Esophagus muscularis mucosa (tissue), 4 donors: ENCODE data around the gene ADAD2. TPM values are rescaled to one million over a fixed set of nuclear protein-coding genes. Genes with fewer than 3 reads are reported as not detected.

Experiments
- DNase-seq: peaks from one replicate; pipeline ENCODE4 v3.0.0-alpha.2; 2017; ENCODE audit errors: extremely low spot score
- H3K27ac ChIP-seq, 4 donors: fragments of 200-600 bp; sonication (generic); replicated peaks in 1 of 4; 1 replicate in 3 of 4; 2 replicates in 1 of 4; pipeline ENCODE4 v1.5.1; 2016 to 2019; ENCODE audit warnings: mild to moderate bottlenecking in 1 of 4
- H3K27me3 ChIP-seq, 4 donors: fragments of 200-600 bp; sonication (generic); one replicate each; pipeline versions ENCODE4 v1.5.1 to v1.6.0; 2016 to 2019
- H3K36me3 ChIP-seq, 4 donors: fragments of 200-600 bp; sonication (generic); one replicate each; pipeline ENCODE4 v1.5.1; 2016 to 2019
- H3K4me1 ChIP-seq, 4 donors: fragments of 200-600 bp; sonication (generic); one replicate each; pipeline ENCODE4 v1.5.1; 2016 to 2019
- H3K4me3 ChIP-seq, 4 donors: fragments of 200-600 bp; sonication (generic); 1 replicate in 2 of 4; 2 replicates in 2 of 4; pipeline ENCODE4 v1.5.1; 2016 to 2019; ENCODE audit warnings: mild to moderate bottlenecking in 4 of 4, moderate library complexity in 1 of 4
- H3K9me3 ChIP-seq, 4 donors: fragments of 200-600 bp; sonication (generic); 1 replicate in 3 of 4; 2 replicates in 1 of 4; pipeline ENCODE4 v1.5.1; 2016 to 2019
- EP300 ChIP-seq: sonication (generic); formaldehyde crosslinking; IDR thresholded peaks from one replicate; pipeline ENCODE4 v1.6.1; 2017; ENCODE audit warnings: antibody characterized with exemption
- POLR2A ChIP-seq: fragments of 450-650 bp; IDR thresholded peaks from one replicate; pipeline ENCODE4 v1.6.1; 2017; ENCODE audit warnings: antibody characterized with exemption, moderate library complexity, mild to moderate bottlenecking, low read depth
- POLR2AphosphoS5 ChIP-seq, 2 donors: sonication (generic); formaldehyde crosslinking; IDR thresholded peaks; one replicate each; pipeline ENCODE4 v1.6.1; 2017; ENCODE audit warnings: antibody characterized with exemption in 2 of 2
- WGBS: methylation state at CpG from one replicate; pipeline ENCODE4 v1.1.5; 2018; 5-methylcytosine and 5-hydroxymethylcytosine counted together
- intact Hi-C: fragments of 100-400 bp; cut with DNase I; formaldehyde crosslinking; loops from one replicate; pipeline ENCODE4 v1.15.1; 2023
- total RNA-seq, 4 donors: library from RNA; depleted of rRNA; stranded (reverse); fragments of >200 nt; gene quantifications; one replicate each; pipeline versions ENCODE4 v1.1.0 to v1.2.1, GENCODE V29; 2016
- TF ChIP-seq, protein P1 (sequence below), 3 experiments: fragments of 200-600 bp in 2 of 3; fragments of 450-650 bp in 1 of 3; sonication (generic) in 2 of 3; IDR thresholded peaks; one replicate each; pipeline ENCODE4 v1.5.1; 2017 to 2019; ENCODE audit warnings: antibody characterized with exemption in 3 of 3, mild to moderate bottlenecking in 2 of 3, moderate library complexity in 1 of 3

Gene ADAD2
- total RNA-seq, 4 donors from 2014 or later: 0.42 to 0.83 (median 0.80) TPM; not detected in 1

DNA sequence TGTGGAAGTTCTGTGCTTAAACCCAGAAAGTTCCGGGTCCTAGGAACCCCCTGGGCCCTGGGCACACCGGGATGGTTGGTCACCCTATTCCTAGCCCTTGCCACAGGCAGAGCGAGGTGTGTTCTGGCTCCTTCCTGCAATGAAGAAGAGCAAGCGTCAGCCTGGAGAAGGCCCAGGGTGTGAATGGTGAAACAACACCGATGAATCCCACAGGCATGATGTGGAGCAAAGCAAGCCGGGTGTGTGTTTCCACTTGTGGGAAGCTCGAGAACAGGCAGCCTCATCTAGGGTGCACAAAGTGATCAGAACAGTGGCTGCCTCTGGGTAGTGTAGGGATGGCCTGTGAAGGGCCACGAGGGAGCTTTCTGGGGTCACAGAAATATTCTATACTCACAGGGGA lies 35.1 kb downstream of the ADAD2 start:
- no peaks in the 10 kb centered on the region for H3K36me3 ChIP-seq
- no peak overlapping the region for H3K4me3 ChIP-seq
- 90% methylated on average over 8 of the region's 8 CpGs for WGBS
- H3K27me3 ChIP-seq: peaks cover 0 to 8% (median 0%) of the 10 kb centered on the region in 4 donors
- H3K9me3 ChIP-seq: no peaks in the 10 kb centered on the region
- intact Hi-C loops: no loop called here
- TF ChIP-seq POLR2A (no peak), EP300 (no peak), POLR2AphosphoS5 (IDR thresholded peaks at IDR 0.05) (no peak)
- TF ChIP-seq, protein P1, sequence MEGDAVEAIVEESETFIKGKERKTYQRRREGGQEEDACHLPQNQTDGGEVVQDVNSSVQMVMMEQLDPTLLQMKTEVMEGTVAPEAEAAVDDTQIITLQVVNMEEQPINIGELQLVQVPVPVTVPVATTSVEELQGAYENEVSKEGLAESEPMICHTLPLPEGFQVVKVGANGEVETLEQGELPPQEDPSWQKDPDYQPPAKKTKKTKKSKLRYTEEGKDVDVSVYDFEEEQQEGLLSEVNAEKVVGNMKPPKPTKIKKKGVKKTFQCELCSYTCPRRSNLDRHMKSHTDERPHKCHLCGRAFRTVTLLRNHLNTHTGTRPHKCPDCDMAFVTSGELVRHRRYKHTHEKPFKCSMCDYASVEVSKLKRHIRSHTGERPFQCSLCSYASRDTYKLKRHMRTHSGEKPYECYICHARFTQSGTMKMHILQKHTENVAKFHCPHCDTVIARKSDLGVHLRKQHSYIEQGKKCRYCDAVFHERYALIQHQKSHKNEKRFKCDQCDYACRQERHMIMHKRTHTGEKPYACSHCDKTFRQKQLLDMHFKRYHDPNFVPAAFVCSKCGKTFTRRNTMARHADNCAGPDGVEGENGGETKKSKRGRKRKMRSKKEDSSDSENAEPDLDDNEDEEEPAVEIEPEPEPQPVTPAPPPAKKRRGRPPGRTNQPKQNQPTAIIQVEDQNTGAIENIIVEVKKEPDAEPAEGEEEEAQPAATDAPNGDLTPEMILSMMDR (IDR thresholded peaks at IDR 0.05): no peak
- H3K27ac ChIP-seq: no peak overlapping the region
- H3K4me1 ChIP-seq: peaks cover 10 to 16% (median 13%) of the 10 kb centered on the region in 4 donors
- no peak for DNase-seq

DNA sequence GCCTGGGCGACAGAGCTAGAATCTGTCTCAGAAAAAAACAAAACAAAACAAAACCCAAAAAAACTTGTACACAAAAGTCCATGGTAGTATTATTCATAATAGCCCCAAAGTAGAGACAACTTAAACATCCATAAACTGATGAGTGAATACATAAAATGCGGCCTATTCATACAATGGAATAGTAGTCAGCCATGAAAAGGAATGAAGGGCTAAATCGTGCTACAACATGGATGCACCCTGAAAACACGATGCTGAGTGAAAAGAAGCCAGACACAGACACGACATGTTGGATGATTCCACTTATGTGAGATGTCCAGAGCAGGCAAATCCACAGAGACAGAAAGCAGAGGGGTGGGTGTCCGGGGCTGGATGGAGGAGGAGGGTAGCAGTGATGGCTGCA lies 36.6 kb downstream of the ADAD2 start:
- TF ChIP-seq, protein P1 (IDR thresholded peaks at IDR 0.05): no peak
- TF ChIP-seq POLR2A (no peak), EP300 (no peak), POLR2AphosphoS5 (IDR thresholded peaks at IDR 0.05) (no peak)
- Histone ChIP-seq H3K4me3 (no peak overlapping the region), H3K36me3 (no peaks in the 10 kb centered on the region), H3K4me1 (peaks cover 10 to 16% (median 13%) of the 10 kb centered on the region in 4 donors), H3K27ac (no peak overlapping the region), H3K27me3 (peaks cover 0 to 5% (median 0%) of the 10 kb centered on the region in 4 donors), H3K9me3 (no peaks in the 10 kb centered on the region)
- DNase-seq: no peak
- intact Hi-C loops: no loop called here
- WGBS: 91% methylated on average over 6 of the region's 6 CpGs

DNA sequence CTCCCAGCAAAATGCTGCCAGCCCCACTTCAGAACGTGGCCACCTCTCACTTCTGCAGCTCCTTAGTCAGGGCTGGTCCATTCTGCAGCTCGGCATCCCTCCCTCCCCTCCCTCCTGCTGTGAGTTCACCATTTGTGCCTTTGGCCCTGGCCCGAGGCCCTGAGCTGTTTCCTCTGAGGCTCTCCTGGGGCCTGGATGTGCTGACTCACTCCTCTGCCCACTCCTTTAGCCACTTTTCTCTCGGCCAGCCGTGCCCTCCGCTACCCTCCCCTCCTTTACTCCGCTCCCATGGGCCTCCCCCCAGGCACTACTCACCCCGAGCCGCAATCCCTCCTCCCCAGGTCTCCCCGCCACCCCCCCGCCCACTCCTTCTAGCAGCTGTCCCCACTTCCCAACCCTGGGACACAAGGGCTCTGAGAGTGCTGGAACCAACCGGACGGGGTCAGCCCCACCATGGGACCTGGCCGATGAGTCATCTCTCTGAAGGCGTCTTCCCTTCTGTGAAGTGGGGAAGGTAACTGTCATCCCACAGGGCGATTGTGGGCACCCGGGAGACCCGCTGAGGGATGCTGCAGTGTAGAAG lies 37.4 kb downstream of the ADAD2 start:
- 39% methylated on average over 14 of the region's 18 CpGs for WGBS
- TF ChIP-seq EP300 (no peak), POLR2A (no peak), POLR2AphosphoS5 (IDR thresholded peaks at IDR 0.05) (no peak)
- TF ChIP-seq, protein P1 (IDR thresholded peaks at IDR 0.05): no peak
- DNase-seq: peak; percentile 95
- H3K4me1 ChIP-seq: peaks cover 10 to 16% (median 13%) of the 10 kb centered on the region in 4 donors
- no peaks in the 10 kb centered on the region for H3K36me3 ChIP-seq
- H3K4me3 ChIP-seq: peak overlapping the region in 3 of 4 donors; percentile 6 to 27 (median 14)
- peak overlapping the region in 3 of 4 donors; percentile 27 to 39 (median 32) for H3K27ac ChIP-seq
- H3K27me3 ChIP-seq: peaks cover 0 to 4% (median 0%) of the 10 kb centered on the region in 4 donors
- intact Hi-C loops: no loop called here
- H3K9me3 ChIP-seq: no peaks in the 10 kb centered on the region

DNA sequence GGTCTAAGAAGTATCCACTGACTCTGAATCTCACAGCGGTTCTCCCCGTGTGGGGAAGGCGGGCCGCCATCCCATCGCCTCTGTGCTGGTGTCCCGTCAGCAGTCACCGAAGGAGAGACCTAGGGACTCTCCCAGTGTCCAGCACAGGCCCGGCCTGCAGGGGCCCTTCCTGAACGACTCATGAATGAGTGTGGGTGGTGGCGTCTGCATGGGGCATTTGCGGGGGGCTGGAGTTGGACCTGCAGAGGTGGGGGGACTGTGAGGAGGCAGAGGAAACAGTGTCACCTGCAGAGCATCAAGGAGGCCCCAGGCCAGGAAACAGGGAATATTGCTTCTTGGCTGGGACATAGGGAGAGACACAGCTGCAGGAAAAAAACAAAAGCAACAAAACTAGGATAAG lies 38.5 kb downstream of the ADAD2 start:
- intact Hi-C loops: no loop called here
- Histone ChIP-seq H3K4me1 (peaks cover 10 to 19% (median 16%) of the 10 kb centered on the region in 4 donors), H3K9me3 (no peaks in the 10 kb centered on the region), H3K27ac (no peak overlapping the region), H3K4me3 (no peak overlapping the region), H3K36me3 (no peaks in the 10 kb centered on the region), H3K27me3 (peaks cover 0 to 3% (median 0%) of the 10 kb centered on the region in 4 donors)
- DNase-seq: no peak
- no peak for TF ChIP-seq EP300
- no peak for TF ChIP-seq POLR2A
- no peak for TF ChIP-seq POLR2AphosphoS5 (IDR thresholded peaks at IDR 0.05)
- WGBS: 85% methylated on average over 11 of the region's 11 CpGs

DNA sequence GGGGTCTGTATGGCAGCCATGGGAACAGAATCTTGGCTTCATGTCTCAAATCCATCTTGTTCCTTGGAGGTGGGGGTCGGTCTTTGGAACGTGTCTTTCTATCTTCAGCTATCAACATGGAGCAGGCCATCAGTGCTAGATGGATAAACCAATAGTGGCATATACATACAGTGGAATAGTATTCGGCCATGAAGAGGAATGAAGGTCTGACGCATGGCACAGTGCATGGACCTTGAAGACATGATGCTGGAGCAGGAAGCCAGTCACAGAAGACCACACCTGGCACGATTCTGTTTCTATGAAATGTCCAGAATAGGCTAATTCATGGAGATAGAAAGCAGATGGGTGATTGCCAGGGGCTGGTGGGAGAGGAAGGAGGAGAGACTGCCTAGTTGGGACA lies 41.1 kb downstream of the ADAD2 start:
- no peak overlapping the region for H3K4me3 ChIP-seq
- DNase-seq: no peak
- peaks cover 10 to 26% (median 20%) of the 10 kb centered on the region in 4 donors for H3K4me1 ChIP-seq
- H3K27me3 ChIP-seq: peaks cover 0 to 4% (median 0%) of the 10 kb centered on the region in 4 donors
- intact Hi-C loops: no loop called here
- no peaks in the 10 kb centered on the region for H3K9me3 ChIP-seq
- WGBS: 92% methylated on average over 5 of the region's 5 CpGs
- H3K27ac ChIP-seq: no peak overlapping the region
- TF ChIP-seq, protein P1 (IDR thresholded peaks at IDR 0.05): no peak
- no peak for TF ChIP-seq POLR2A
- H3K36me3 ChIP-seq: no peaks in the 10 kb centered on the region
